ENCODE data around the gene RPSA. TPM values are rescaled to one million over a fixed set of nuclear protein-coding genes. Genes with fewer than 3 reads are reported as not detected.
A peak's percentile ranks its signal among the peaks of the same experiment; 100 is the strongest.

RPSA gene
- total RNA-seq, 4 donors from 2014 or later, result 824 to 1,988 (median 1,203) TPM

- Histone ChIP-seq H3K27me3 (no peaks in the 10 kb centered on the region), H3K27ac (no peak overlapping the region), H3K4me3 (no peak overlapping the region), H3K9me3 (no peaks in the 10 kb centered on the region), H3K4me1 (peaks cover 0 to 5% of the 10 kb centered on the region in 2 donors), H3K36me3 (no peaks in the 10 kb centered on the region)
- TF ChIP-seq CTCF (IDR thresholded peaks at IDR 0.05) (no peak), POLR2A (IDR thresholded peaks at IDR 0.05) (no peak)
- no peak for DNase-seq
- intact Hi-C loops (cut with DNase I; ENCODE audit: low total_unique reads), result no loop called here
These were observed 16.3 kb upstream of the RPSA start for GRCh38 chr3:39390181-39390580.

- H3K27ac ChIP-seq, result no peak overlapping the region
- DNase-seq, result no peak
- no peaks in the 10 kb centered on the region for H3K36me3 ChIP-seq
- H3K27me3 ChIP-seq, result no peaks in the 10 kb centered on the region
- H3K4me3 ChIP-seq, result no peak overlapping the region
- TF ChIP-seq CTCF (IDR thresholded peaks at IDR 0.05), result no peak
- TF ChIP-seq POLR2A (IDR thresholded peaks at IDR 0.05), result no peak
- intact Hi-C loops (cut with DNase I; ENCODE audit: low total_unique reads), result no loop called here
- H3K4me1 ChIP-seq, result no peaks in the 10 kb centered on the region
- H3K9me3 ChIP-seq, result no peaks in the 10 kb centered on the region
These were observed 9.8 kb upstream of the RPSA start for GRCh38 chr3:39396690-39397089.

- TF ChIP-seq CTCF (IDR thresholded peaks at IDR 0.05) (no peak), POLR2A (IDR thresholded peaks at IDR 0.05) (no peak)
- Histone ChIP-seq H3K27ac (no peak overlapping the region), H3K4me1 (no peaks in the 10 kb centered on the region), H3K27me3 (no peaks in the 10 kb centered on the region), H3K9me3 (no peaks in the 10 kb centered on the region), H3K36me3 (no peaks in the 10 kb centered on the region), H3K4me3 (no peak overlapping the region)
- intact Hi-C loops (cut with DNase I; ENCODE audit: low total_unique reads), result no loop called here
- no peak for DNase-seq
These were observed 7.8 kb upstream of the RPSA start for GRCh38 chr3:39398700-39399099.

GRCh38 chr3:39401983-39402382, 4.5 kb upstream of the RPSA start:
- Histone ChIP-seq H3K27ac (no peak overlapping the region), H3K4me3 (no peak overlapping the region), H3K36me3 (no peaks in the 10 kb centered on the region), H3K9me3 (no peaks in the 10 kb centered on the region), H3K4me1 (no peaks in the 10 kb centered on the region), H3K27me3 (no peaks in the 10 kb centered on the region)
- DNase-seq, result no peak
- no peak for TF ChIP-seq CTCF (IDR thresholded peaks at IDR 0.05)
- TF ChIP-seq POLR2A (IDR thresholded peaks at IDR 0.05), result no peak
- intact Hi-C loops (cut with DNase I; ENCODE audit: low total_unique reads), result no loop called here

- no peaks in the 10 kb centered on the region for H3K9me3 ChIP-seq
These were observed 1.4 kb upstream of the RPSA start for GRCh38 chr3:39404943-39405686.

More at GRCh38 chr3:39404943-39405686, 1.4 kb upstream of the RPSA start:
- no peak overlapping the region for H3K27ac ChIP-seq
- peak overlapping the region in 1 of 2 donors; percentile 8 for H3K4me3 ChIP-seq
- intact Hi-C loops (cut with DNase I; ENCODE audit: low total_unique reads), result no loop called here
- TF ChIP-seq POLR2A (IDR thresholded peaks at IDR 0.05) (no peak), CTCF (IDR thresholded peaks at IDR 0.05) (no peak)
- no peaks in the 10 kb centered on the region for H3K27me3 ChIP-seq
- no peak for DNase-seq
- peaks cover 0 to 5% of the 10 kb centered on the region in 2 donors for H3K4me1 ChIP-seq
- H3K36me3 ChIP-seq, result no peaks in the 10 kb centered on the region
